ENCODE data around the gene LHB.
A peak's percentile ranks its signal among the peaks of the same experiment; 100 is the strongest.

Gene LHB

GRCh38 chr19:49017666-49018351 lies 918 bp upstream of the LHB start:
- H3K4me3 ChIP-seq (ENCODE audit: low read depth, low read length), result peak overlapping the region; percentile 50
- POLR2A ChIA-PET, result interaction anchor here (0.5 to 2.0 kb wide), 3 partner anchors 40 to 398 kb away, joined by 3 to 7 read pairs (median 3); partner anchors contain the start of genes CGB7 and SPHK2
- DNase-seq (ENCODE audit: low read depth, low spot score), result no peak
- CTCF ChIA-PET, result interaction anchor here (0.6 to 5.5 kb wide), 10 partner anchors 9 to 230 kb away, joined by 3 to 68 read pairs (median 6); partner anchors contain the start of genes CGB7, GYS1 and RUVBL2
- peak; percentile 74 for TF ChIP-seq CTCF (IDR thresholded peaks at IDR 0.05; ENCODE audit: insufficient read depth, low read length, missing control alignments)

- ChIA-PET POLR2A (no interaction called here), CTCF (interaction anchor here (0.8 to 11.0 kb wide), 2 partner anchors 17 to 24 kb away, joined by 3 to 146 read pairs; no protein-coding TSS in a partner anchor)
- H3K4me3 ChIP-seq (ENCODE audit: low read depth, low read length), result no peak overlapping the region
- TF ChIP-seq CTCF (IDR thresholded peaks at IDR 0.05; ENCODE audit: insufficient read depth, low read length, missing control alignments), result no peak
- no peak for DNase-seq (ENCODE audit: low read depth, low spot score)
Measured at GRCh38 chr19:49016067-49016839, 638 bp downstream of the LHB start.

GRCh38 chr19:49014870-49015255 lies 2.0 kb downstream of the LHB start:
- DNase-seq (ENCODE audit: low read depth, low spot score), result no peak
- TF ChIP-seq CTCF (IDR thresholded peaks at IDR 0.05; ENCODE audit: insufficient read depth, low read length, missing control alignments), result no peak
- ChIA-PET POLR2A (no interaction called here), CTCF (interaction anchor here (1.3 to 11.0 kb wide), 2 partner anchors 13 to 16 kb away, joined by 3 to 146 read pairs; no protein-coding TSS in a partner anchor)
- H3K4me3 ChIP-seq (ENCODE audit: low read depth, low read length), result no peak overlapping the region

GRCh38 chr19:49014123-49014869 lies 2.6 kb downstream of the LHB start:
- DNase-seq (ENCODE audit: low read depth, low spot score), result no peak
- no peak overlapping the region for H3K4me3 ChIP-seq (ENCODE audit: low read depth, low read length)
- TF ChIP-seq CTCF (IDR thresholded peaks at IDR 0.05; ENCODE audit: insufficient read depth, low read length, missing control alignments), result no peak
- ChIA-PET CTCF (interaction anchor here (1.2 to 11.0 kb wide), 4 partner anchors 12 to 212 kb away, joined by 3 to 146 read pairs (median 10); partner anchors contain the start of genes GYS1 and RUVBL2), POLR2A (interaction anchor here (0.7 to 1.2 kb wide), 2 partner anchors 21 to 47 kb away, joined by 3 read pairs; partner anchors contain the start of gene GYS1)

- POLR2A ChIA-PET, result no interaction called here
- CTCF ChIA-PET, result interaction anchor here (11.0 kb wide), 1 partner anchor 12 kb away, joined by 146 read pairs; no protein-coding TSS in a partner anchor
- DNase-seq (ENCODE audit: low read depth, low spot score), result no peak
Measured at GRCh38 chr19:49011194-49011593, 5.7 kb downstream of the LHB start.

More at GRCh38 chr19:49011194-49011593, 5.7 kb downstream of the LHB start:
- TF ChIP-seq CTCF (IDR thresholded peaks at IDR 0.05; ENCODE audit: insufficient read depth, low read length, missing control alignments), result no peak
- H3K4me3 ChIP-seq (ENCODE audit: low read depth, low read length), result no peak overlapping the region
